Esophagus squamous epithelium (tissue), 5 donors: ENCODE measurements around the gene SEC31B. TPM values are rescaled to one million over a fixed set of nuclear protein-coding genes. Genes with fewer than 3 reads are reported as not detected.

Experiments used
- DNase-seq: peaks from one replicate; lab custom pipeline; 2025; lab: John Stamatoyannopoulos, UW
- H3K27ac ChIP-seq, 4 donors: fragments of 200-600 bp; sonication (generic); one replicate each; pipeline ENCODE4 v1.5.1; 2016 to 2019; ENCODE audit warnings: mild to moderate bottlenecking in 1 of 4
- H3K27me3 ChIP-seq, 4 donors: fragments of 200-600 bp; sonication (generic); 1 replicate in 3 of 4; 2 replicates in 1 of 4; pipeline versions ENCODE4 v1.5.1 to v1.6.0; 2017 to 2021; ENCODE audit warnings: antibody characterized with exemption in 1 of 4
- H3K36me3 ChIP-seq, 3 donors: fragments of 200-600 bp; sonication (generic); one replicate each; pipeline ENCODE4 v1.5.1; 2016 to 2019
- H3K4me1 ChIP-seq, 3 donors: fragments of 200-600 bp; sonication (generic); one replicate each; pipeline ENCODE4 v1.5.1; 2017 to 2019
- H3K4me3 ChIP-seq, 4 donors: fragments of 200-600 bp; sonication (generic); 1 replicate in 3 of 4; 2 replicates in 1 of 4; pipeline ENCODE4 v1.5.1; 2016 to 2019; ENCODE audit warnings: mild to moderate bottlenecking in 2 of 4, moderate library complexity in 1 of 4
- H3K9me3 ChIP-seq, 3 donors: fragments of 200-600 bp; sonication (generic); one replicate each; pipeline ENCODE4 v1.5.1; 2016 to 2019
- POLR2A ChIP-seq, 4 donors: fragments of 450-650 bp; IDR thresholded peaks; one replicate each; pipeline ENCODE4 v1.6.1; 2017; ENCODE audit warnings: antibody characterized with exemption in 4 of 4, mild to moderate bottlenecking in 4 of 4, moderate library complexity in 3 of 4
- WGBS, 2 donors: methylation state at CpG; one replicate each; pipeline ENCODE4 v1.1.5; 2018; 5-methylcytosine and 5-hydroxymethylcytosine counted together
- intact Hi-C: fragments of 100-400 bp; cut with DNase I; formaldehyde crosslinking; loops from one replicate; pipeline ENCODE4 v1.15.0; 2022
- total RNA-seq, 4 donors: library from RNA; depleted of rRNA; stranded (reverse); fragments of >200 nt; gene quantifications; one replicate each; pipeline ENCODE4 v1.1.0, GENCODE V29; 2016
- TF ChIP-seq, protein P1 (sequence below), 6 experiments: fragments of 450-650 bp in 4 of 6; fragments of 200-600 bp in 2 of 6; sonication (generic) in 2 of 6; IDR thresholded peaks; one replicate each; pipeline ENCODE4 v1.5.1; 2016 to 2019; ENCODE audit warnings: antibody characterized with exemption in 6 of 6, mild to moderate bottlenecking in 4 of 6, moderate library complexity in 4 of 6
- donor health status: DM: yes; HTN: yes; CAD: no.

The SEC31B gene
- total RNA-seq, 4 donors from 2014 or later, result 0.85 to 7.1 (median 2.5) TPM

DNA sequence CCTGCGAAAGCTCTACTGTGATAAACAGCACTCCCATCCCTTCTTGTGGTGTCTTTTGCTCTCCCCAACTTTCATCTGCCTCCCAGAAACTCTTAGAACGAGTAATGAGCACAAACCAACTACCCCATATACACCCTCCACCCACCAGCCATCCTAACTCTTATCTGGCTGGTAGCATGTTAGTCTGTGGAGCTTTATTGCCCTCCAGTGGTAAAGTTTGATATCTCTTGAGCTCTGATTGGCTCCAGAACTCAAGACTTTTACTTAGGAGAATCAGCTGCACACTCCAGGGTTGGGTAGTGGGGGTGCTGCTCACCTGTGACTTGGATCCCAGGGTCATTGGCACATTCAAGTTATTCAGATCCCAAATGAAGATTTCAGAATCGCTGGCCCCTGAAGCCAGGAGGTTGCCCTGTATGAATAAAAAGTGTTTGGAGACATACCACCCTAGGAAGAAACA lies 10.9 kb downstream of the SEC31B start:
- intact Hi-C loops, result no loop called here
- 46 to 56% methylated on average over 3 of the region's 3 CpGs for WGBS, 2 donors
- DNase-seq, result no peak
- Histone ChIP-seq H3K4me3 (no peak overlapping the region), H3K27me3 (no peaks in the 10 kb centered on the region), H3K27ac (no peak overlapping the region), H3K4me1 (peaks cover 0 to 15% (median 0%) of the 10 kb centered on the region in 3 donors), H3K36me3 (peaks cover 7 to 81% (median 8%) of the 10 kb centered on the region in 3 donors), H3K9me3 (no peaks in the 10 kb centered on the region)
- TF ChIP-seq POLR2A (IDR thresholded peaks at IDR 0.05), result no peak
- TF ChIP-seq, protein P1, sequence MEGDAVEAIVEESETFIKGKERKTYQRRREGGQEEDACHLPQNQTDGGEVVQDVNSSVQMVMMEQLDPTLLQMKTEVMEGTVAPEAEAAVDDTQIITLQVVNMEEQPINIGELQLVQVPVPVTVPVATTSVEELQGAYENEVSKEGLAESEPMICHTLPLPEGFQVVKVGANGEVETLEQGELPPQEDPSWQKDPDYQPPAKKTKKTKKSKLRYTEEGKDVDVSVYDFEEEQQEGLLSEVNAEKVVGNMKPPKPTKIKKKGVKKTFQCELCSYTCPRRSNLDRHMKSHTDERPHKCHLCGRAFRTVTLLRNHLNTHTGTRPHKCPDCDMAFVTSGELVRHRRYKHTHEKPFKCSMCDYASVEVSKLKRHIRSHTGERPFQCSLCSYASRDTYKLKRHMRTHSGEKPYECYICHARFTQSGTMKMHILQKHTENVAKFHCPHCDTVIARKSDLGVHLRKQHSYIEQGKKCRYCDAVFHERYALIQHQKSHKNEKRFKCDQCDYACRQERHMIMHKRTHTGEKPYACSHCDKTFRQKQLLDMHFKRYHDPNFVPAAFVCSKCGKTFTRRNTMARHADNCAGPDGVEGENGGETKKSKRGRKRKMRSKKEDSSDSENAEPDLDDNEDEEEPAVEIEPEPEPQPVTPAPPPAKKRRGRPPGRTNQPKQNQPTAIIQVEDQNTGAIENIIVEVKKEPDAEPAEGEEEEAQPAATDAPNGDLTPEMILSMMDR (IDR thresholded peaks at IDR 0.05), result peak in 5 of 6 experiments; percentile 21 to 70 (median 30)

DNA sequence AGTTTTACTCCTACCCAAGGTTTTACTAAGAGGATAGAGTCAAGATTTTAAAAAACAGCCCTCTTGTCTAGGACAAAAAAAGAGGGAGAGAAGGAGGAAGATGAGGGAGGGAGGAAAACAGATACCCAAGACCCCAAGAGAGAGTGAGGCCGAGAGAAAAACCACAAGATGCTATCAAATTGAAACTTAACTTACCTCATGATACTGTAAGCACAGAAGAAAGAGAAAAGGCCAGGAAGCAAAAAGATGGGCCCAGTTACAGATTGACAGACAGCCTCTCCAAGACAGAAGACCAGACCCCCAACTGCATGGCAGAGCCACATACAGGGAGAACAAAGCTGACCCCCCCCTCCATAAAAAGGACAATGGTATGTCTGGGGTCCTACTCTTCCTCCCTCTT lies 11.4 kb downstream of the SEC31B start:
- TF ChIP-seq POLR2A (IDR thresholded peaks at IDR 0.05), result no peak
- TF ChIP-seq, protein P1 (IDR thresholded peaks at IDR 0.05), result no peak
- intact Hi-C loops, result no loop called here
- H3K4me1 ChIP-seq, result peaks cover 0 to 15% (median 0%) of the 10 kb centered on the region in 3 donors
- WGBS, 2 donors, result 33 to 57% methylated on average over 1 of the region's 1 CpG
- H3K27ac ChIP-seq, result no peak overlapping the region
- H3K27me3 ChIP-seq, result no peaks in the 10 kb centered on the region
- no peak overlapping the region for H3K4me3 ChIP-seq
- H3K9me3 ChIP-seq, result no peaks in the 10 kb centered on the region
- H3K36me3 ChIP-seq, result peaks cover 7 to 83% (median 8%) of the 10 kb centered on the region in 3 donors
- DNase-seq, result no peak

DNA sequence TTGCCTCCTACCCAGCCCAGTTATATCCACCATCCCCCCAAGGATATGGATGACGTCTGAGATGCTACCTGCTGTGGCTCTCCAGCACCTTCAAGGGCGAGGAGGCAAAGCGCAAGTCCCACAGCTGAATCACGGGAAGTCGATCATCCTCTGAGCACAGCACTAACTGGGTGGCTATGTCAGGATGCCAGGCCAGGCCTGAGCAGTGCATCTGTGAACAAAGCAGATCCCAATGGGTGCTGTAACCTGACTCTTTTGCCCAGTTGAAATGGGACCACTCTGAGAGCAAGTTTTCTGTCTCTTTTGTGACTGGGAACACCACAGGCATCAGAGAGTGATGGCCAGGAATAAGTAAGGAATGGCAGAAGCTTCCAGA lies 12.3 kb downstream of the SEC31B start:
- intact Hi-C loops, result no loop called here
- Histone ChIP-seq H3K36me3 (peaks cover 7 to 83% (median 8%) of the 10 kb centered on the region in 3 donors), H3K27ac (no peak overlapping the region), H3K4me3 (no peak overlapping the region), H3K9me3 (no peaks in the 10 kb centered on the region), H3K4me1 (peaks cover 0 to 15% (median 0%) of the 10 kb centered on the region in 3 donors), H3K27me3 (no peaks in the 10 kb centered on the region)
- 90% methylated on average over 5 of the region's 5 CpGs; no CpG with 5 or more reads in 1 of the 2 donors for WGBS, 2 donors
- TF ChIP-seq, protein P1 (IDR thresholded peaks at IDR 0.05), result no peak
- TF ChIP-seq POLR2A (IDR thresholded peaks at IDR 0.05), result no peak
- DNase-seq, result no peak

DNA sequence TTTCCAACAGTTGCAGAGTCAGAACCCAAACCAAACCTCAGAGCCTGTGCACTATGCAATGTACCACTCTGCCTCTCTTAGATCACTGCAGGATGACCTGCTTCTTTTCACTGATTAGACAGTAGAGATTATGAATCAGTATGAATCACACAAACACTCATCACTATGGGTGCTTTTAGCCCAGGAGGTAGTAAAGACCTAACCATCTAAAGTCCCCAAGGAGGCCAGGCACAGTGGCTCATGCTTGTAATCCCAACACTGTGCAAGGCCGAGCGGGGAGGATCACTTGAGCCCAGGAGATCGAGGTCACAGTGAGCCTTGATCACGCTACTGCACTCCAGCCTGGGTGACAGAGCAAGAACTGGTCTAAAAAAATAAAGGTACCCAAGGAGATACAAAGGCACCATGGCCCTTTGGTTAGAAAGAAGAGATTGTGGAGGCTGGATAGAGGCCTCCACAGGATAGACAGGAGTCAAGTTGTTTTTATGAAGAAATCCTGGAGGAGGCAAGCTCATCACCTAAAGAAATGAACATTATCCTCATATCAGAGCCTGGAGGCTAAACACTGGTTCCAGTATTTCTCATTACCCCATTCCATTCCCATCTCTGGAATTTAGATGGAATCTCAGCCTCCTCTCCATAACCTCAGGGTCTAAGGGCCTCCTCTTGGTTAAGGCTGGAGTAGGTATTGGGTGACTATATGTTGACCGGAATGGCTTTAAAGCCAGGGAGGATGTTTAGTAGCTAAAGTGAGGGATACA lies 12.9 kb downstream of the SEC31B start:
- TF ChIP-seq POLR2A (IDR thresholded peaks at IDR 0.05), result no peak
- TF ChIP-seq, protein P1 (IDR thresholded peaks at IDR 0.05), result no peak
- H3K4me3 ChIP-seq, result no peak overlapping the region
- H3K4me1 ChIP-seq, result peaks cover 0 to 15% (median 0%) of the 10 kb centered on the region in 3 donors
- H3K36me3 ChIP-seq, result peaks cover 7 to 85% (median 8%) of the 10 kb centered on the region in 3 donors
- H3K27ac ChIP-seq, result no peak overlapping the region
- intact Hi-C loops, result no loop called here
- no peak for DNase-seq
- 95 to 96% methylated on average over 4 of the region's 5 CpGs for WGBS, 2 donors
- no peaks in the 10 kb centered on the region for H3K9me3 ChIP-seq
- H3K27me3 ChIP-seq, result no peaks in the 10 kb centered on the region

DNA sequence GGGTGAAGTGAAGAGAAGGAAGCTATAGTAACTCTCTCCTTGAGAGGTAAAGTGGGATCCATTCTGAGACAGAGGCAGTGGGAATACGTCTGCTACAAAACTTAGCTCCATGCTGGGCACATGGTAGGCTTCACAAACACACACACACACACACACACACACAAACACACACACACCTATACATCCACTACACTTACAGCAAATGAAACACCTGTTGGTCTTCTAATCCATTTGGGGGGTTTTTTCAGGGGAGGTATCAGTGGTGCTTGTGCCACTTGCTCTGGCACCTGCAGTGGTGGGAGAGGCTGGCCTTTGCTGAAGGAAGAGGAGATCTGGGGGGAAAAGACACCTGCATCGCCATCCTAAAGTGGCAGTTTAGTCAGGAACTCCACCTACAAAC lies 14.5 kb downstream of the SEC31B start:
- peaks cover 7 to 85% (median 15%) of the 10 kb centered on the region in 3 donors for H3K36me3 ChIP-seq
- H3K9me3 ChIP-seq, result no peaks in the 10 kb centered on the region
- H3K4me1 ChIP-seq, result peaks cover 0 to 9% (median 0%) of the 10 kb centered on the region in 3 donors
- intact Hi-C loops, result no loop called here
- WGBS, 2 donors, result 81 to 95% methylated on average over 2 of the region's 2 CpGs
- DNase-seq, result no peak
- no peaks in the 10 kb centered on the region for H3K27me3 ChIP-seq
- TF ChIP-seq, protein P1 (IDR thresholded peaks at IDR 0.05), result no peak
- no peak for TF ChIP-seq POLR2A (IDR thresholded peaks at IDR 0.05)
- H3K27ac ChIP-seq, result no peak overlapping the region
- no peak overlapping the region for H3K4me3 ChIP-seq
